Natural killer cell (primary cell): ENCODE measurements around the gene DDX27. TPM values are rescaled to one million over a fixed set of nuclear protein-coding genes. Genes with fewer than 3 reads are reported as not detected.

Experiments used
- ATAC-seq, 3 donors: fragments of 150-1000 bp in 2 of 3; fragments of 200-7000 bp in 1 of 3; cut with Tn5 transposase; 1 replicate in 1 of 3; 2 replicates in 2 of 3; pipeline ENCODE4 v1.10.0; 2021; ENCODE audit warnings: mild to moderate bottlenecking in 2 of 3, moderate library complexity in 2 of 3
- DNase-seq, 2 donors: peaks; one replicate each; pipeline versions ENCODE4 v3.0.0 to v3.0.0-alpha.2; 2013 to 2021; ENCODE audit warnings: mixed read lengths in 1 of 2
- H3K27ac ChIP-seq: one replicate; pipeline ENCODE4 v1.5.1; 2013; ENCODE audit warnings: mild to moderate bottlenecking, low read length
- H3K27me3 ChIP-seq: one replicate; pipeline ENCODE4 v1.6.1; 2013; ENCODE audit warnings: low read length; ENCODE audit not compliant: control insufficient read depth, insufficient read depth
- H3K36me3 ChIP-seq: one replicate; pipeline ENCODE4 v1.6.1; 2013; ENCODE audit warnings: low read length; ENCODE audit not compliant: control insufficient read depth, insufficient read depth
- H3K4me1 ChIP-seq: one replicate; pipeline ENCODE4 v1.6.1; 2013; ENCODE audit warnings: low read length; ENCODE audit not compliant: control insufficient read depth, insufficient read depth
- H3K4me3 ChIP-seq: one replicate; pipeline ENCODE4 v1.5.1; 2013; ENCODE audit warnings: low read length
- H3K9me3 ChIP-seq: one replicate; pipeline ENCODE4 v1.6.1; 2013; ENCODE audit warnings: low read length; ENCODE audit not compliant: control insufficient read depth, insufficient read depth
- H3K27ac Mint-ChIP-seq, 2 donors: one replicate each; pipeline ENCODE4 v1.8.0; 2022; ENCODE audit warnings: mild to moderate bottlenecking in 2 of 2, mixed read lengths in 2 of 2, moderate library complexity in 1 of 2
- H3K27me3 Mint-ChIP-seq, 2 donors: one replicate each; pipeline ENCODE4 v1.8.0; 2022; ENCODE audit warnings: low read depth in 2 of 2, mixed read lengths in 2 of 2
- H3K36me3 Mint-ChIP-seq: one replicate; pipeline ENCODE4 v1.8.0; 2022; ENCODE audit warnings: mixed read lengths
- H3K4me1 Mint-ChIP-seq, 2 donors: one replicate each; pipeline ENCODE4 v1.8.0; 2022; ENCODE audit warnings: mixed read lengths in 2 of 2
- H3K4me3 Mint-ChIP-seq: one replicate; pipeline ENCODE4 v1.8.0; 2022; ENCODE audit warnings: mild to moderate bottlenecking, moderate library complexity, mixed read lengths
- H3K9me3 Mint-ChIP-seq, 2 donors: one replicate each; pipeline ENCODE4 v1.8.0; 2022; ENCODE audit warnings: mixed read lengths in 2 of 2
- WGBS: methylation state at CpG from one replicate; pipeline ENCODE4 v1.1.7; 2013; ENCODE audit warnings: missing lambda C conversion rate; ENCODE audit not compliant: insufficient coverage; 5-methylcytosine and 5-hydroxymethylcytosine counted together
- intact Hi-C: fragments of 100-400 bp; cut with micrococcal nuclease; formaldehyde crosslinking; loops from one replicate; pipeline ENCODE4 v1.14.2; 2022
- total RNA-seq, 4 donors: library from RNA; stranded (reverse); fragments of 120-200 nt in 1 of 4; gene quantifications; one replicate each; pipeline versions ENCODE4 v1.2.3 to v1.2.4, GENCODE V29; 2013 to 2022
- TF ChIP-seq, protein P1 (sequence below): fragments of 200-600 bp; IDR thresholded peaks from one replicate; pipeline ENCODE4 v1.8.0; 2022; ENCODE audit warnings: antibody characterized with exemption

Gene DDX27
- total RNA-seq, 3 donors from 2014 or later (not counting 1 experiment from before 2014, with no cell fraction given): 71.5 to 91.3 (median 75.9) TPM

DNA sequence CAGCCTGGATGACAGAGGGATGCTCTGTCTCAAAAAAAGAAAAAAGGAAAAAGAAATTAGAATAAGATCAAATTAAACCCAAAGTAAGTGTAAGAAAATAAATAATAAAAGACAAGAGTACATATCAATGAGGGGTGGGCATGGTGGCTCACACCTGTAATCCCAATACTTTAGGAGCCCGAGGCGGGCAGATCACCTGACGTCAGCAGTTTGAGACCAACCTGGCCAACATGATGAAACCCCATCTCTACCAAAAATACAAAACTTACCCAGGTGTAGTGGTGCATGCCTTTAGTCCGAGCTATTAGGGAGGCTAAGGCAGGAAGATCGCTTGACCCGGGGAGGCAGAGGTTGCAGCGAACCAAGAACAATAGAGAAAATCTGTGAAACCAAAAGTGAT lies 16.2 kb upstream of the DDX27 start:
- Histone ChIP-seq H3K4me1 (no peaks in the 10 kb centered on the region), H3K9me3 (no peaks in the 10 kb centered on the region), H3K27ac (no peak overlapping the region), H3K27me3 (no peaks in the 10 kb centered on the region), H3K36me3 (no peaks in the 10 kb centered on the region), H3K4me3 (no peak overlapping the region)
- no peak for ATAC-seq
- intact Hi-C loops: no loop called here
- no peaks in the 10 kb centered on the region for H3K36me3 Mint-ChIP-seq
- WGBS: 91% methylated on average over 7 of the region's 7 CpGs
- TF ChIP-seq, protein P1, sequence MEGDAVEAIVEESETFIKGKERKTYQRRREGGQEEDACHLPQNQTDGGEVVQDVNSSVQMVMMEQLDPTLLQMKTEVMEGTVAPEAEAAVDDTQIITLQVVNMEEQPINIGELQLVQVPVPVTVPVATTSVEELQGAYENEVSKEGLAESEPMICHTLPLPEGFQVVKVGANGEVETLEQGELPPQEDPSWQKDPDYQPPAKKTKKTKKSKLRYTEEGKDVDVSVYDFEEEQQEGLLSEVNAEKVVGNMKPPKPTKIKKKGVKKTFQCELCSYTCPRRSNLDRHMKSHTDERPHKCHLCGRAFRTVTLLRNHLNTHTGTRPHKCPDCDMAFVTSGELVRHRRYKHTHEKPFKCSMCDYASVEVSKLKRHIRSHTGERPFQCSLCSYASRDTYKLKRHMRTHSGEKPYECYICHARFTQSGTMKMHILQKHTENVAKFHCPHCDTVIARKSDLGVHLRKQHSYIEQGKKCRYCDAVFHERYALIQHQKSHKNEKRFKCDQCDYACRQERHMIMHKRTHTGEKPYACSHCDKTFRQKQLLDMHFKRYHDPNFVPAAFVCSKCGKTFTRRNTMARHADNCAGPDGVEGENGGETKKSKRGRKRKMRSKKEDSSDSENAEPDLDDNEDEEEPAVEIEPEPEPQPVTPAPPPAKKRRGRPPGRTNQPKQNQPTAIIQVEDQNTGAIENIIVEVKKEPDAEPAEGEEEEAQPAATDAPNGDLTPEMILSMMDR: no peak
- DNase-seq: no peak
- H3K27me3 Mint-ChIP-seq: no peaks in the 10 kb centered on the region
- no peaks in the 10 kb centered on the region for H3K9me3 Mint-ChIP-seq
- no peak overlapping the region for H3K27ac Mint-ChIP-seq
- no peak overlapping the region for H3K4me3 Mint-ChIP-seq
- no peaks in the 10 kb centered on the region for H3K4me1 Mint-ChIP-seq

DNA sequence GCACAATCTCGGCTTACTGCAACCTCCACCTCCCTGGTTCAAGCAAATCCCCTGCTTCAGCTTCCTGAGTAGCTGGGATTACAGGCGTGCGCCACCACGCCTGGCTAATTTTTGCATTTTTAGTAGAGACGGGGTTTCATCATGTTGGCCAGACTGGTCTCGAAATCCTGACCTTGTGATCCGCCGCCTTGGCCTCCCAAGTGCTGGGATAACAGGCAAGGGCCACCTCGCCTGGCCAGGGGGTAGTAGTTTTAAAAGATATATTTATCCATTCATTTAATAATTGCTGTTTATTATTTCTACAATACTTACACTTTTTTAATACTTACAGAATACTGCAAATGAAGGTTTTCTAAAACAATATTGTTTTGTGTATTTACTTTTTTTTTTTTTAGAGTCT lies 15.5 kb upstream of the DDX27 start:
- Mint-ChIP-seq H3K36me3 (no peaks in the 10 kb centered on the region), H3K27ac (no peak overlapping the region), H3K9me3 (no peaks in the 10 kb centered on the region), H3K4me1 (no peaks in the 10 kb centered on the region), H3K4me3 (no peak overlapping the region), H3K27me3 (no peaks in the 10 kb centered on the region)
- no peak for ATAC-seq
- TF ChIP-seq, protein P1: no peak
- intact Hi-C loops: no loop called here
- 93% methylated on average over 8 of the region's 9 CpGs for WGBS
- DNase-seq: no peak
- Histone ChIP-seq H3K4me1 (no peaks in the 10 kb centered on the region), H3K27me3 (no peaks in the 10 kb centered on the region), H3K27ac (no peak overlapping the region), H3K36me3 (no peaks in the 10 kb centered on the region), H3K4me3 (no peak overlapping the region), H3K9me3 (no peaks in the 10 kb centered on the region)

DNA sequence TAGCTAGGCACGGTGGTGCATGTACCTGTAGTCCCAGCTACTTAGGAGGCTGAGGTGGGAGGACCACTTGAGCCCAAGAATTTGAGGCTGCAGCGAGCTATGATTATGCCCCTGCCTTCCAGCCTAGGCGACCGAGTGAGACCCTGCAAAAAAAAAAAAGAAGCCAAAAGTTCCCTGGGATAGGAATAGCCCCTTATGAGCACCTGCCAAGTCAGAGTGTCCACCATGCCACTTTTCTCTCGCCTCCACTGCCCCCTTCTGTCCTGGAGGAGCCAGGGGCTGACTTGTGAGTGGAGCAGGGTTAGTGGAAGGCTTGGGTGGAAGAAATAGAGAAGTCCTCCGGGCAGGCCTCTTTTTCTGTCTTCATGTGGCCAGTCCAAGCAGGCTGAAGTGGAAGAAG lies 12.1 kb upstream of the DDX27 start:
- Histone ChIP-seq H3K36me3 (no peaks in the 10 kb centered on the region), H3K27me3 (no peaks in the 10 kb centered on the region), H3K27ac (no peak overlapping the region), H3K4me3 (no peak overlapping the region), H3K9me3 (peaks cover 3% of the 10 kb centered on the region), H3K4me1 (no peaks in the 10 kb centered on the region)
- intact Hi-C loops: no loop called here
- H3K27me3 Mint-ChIP-seq: no peaks in the 10 kb centered on the region
- DNase-seq (no peak), ATAC-seq (no peak)
- H3K4me3 Mint-ChIP-seq: no peak overlapping the region
- H3K27ac Mint-ChIP-seq: no peak overlapping the region
- no peaks in the 10 kb centered on the region for H3K9me3 Mint-ChIP-seq
- H3K36me3 Mint-ChIP-seq: no peaks in the 10 kb centered on the region
- WGBS: 95% methylated on average over 6 of the region's 6 CpGs
- no peaks in the 10 kb centered on the region for H3K4me1 Mint-ChIP-seq
- TF ChIP-seq, protein P1: no peak

DNA sequence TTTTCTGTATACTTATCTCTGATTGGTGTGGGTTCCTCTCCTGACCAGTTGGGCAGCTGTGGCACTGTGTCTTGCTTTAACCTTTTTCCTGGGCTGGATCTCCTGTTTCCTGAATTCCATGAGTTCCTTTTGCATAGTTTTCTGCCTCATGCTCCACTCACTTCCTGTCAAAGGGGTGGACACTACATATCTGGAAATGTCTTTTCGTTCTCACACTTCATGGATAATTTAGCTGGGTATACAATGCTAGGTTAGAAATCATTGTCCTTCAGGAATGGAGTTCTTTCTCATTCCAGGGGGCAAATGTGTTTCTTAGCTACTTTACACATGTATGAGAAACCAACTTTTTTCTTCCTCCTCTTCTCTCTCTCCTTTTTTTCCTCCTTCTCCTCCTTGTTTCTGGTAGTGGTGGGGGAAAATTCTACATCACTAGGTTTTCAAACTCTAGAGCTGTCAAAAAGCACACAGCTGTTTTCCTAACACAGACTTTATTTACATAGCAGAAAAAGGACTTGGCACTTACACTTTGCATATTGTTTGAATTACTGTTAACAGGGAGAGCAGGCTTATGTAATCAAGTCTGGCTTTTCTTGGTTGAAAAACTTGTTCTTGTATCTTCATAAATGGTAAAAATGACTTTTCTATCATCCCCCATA lies 9.0 kb upstream of the DDX27 start:
- no peak for DNase-seq
- H3K4me3 ChIP-seq: no peak overlapping the region
- no peak for ATAC-seq
- Mint-ChIP-seq H3K27me3 (no peaks in the 10 kb centered on the region), H3K4me1 (no peaks in the 10 kb centered on the region), H3K36me3 (no peaks in the 10 kb centered on the region), H3K9me3 (no peaks in the 10 kb centered on the region), H3K4me3 (no peak overlapping the region), H3K27ac (no peak overlapping the region)
- TF ChIP-seq, protein P1: no peak
- WGBS: 100% methylated on average over 1 of the region's 1 CpG
- H3K27ac ChIP-seq: no peak overlapping the region
- no peaks in the 10 kb centered on the region for H3K4me1 ChIP-seq
- no peaks in the 10 kb centered on the region for H3K27me3 ChIP-seq
- intact Hi-C loops: no loop called here
- peaks cover 3% of the 10 kb centered on the region for H3K9me3 ChIP-seq
- no peaks in the 10 kb centered on the region for H3K36me3 ChIP-seq
